Measurements from ENCODE around the gene STAT3.
"Not testable (repeated sequence)": the region's sequence is repeated elsewhere in the genome, so short reads cannot be mapped to it uniquely, and the experiment has no call there.

Gene STAT3

GRCh38 chr17:42423766-42424165 lies 35.5 kb upstream of the STAT3 start:
- H3K4me3 ChIP-seq (replicated peaks; ENCODE audit: low read depth, low read length): peak overlapping the region; percentile 82
- no peak for TF ChIP-seq CTCF (IDR thresholded peaks at IDR 0.05; ENCODE audit: low read depth, low read length, missing control alignments)
- DNase-seq (ENCODE audit: extremely low read depth, low read depth): no peak

DNA sequence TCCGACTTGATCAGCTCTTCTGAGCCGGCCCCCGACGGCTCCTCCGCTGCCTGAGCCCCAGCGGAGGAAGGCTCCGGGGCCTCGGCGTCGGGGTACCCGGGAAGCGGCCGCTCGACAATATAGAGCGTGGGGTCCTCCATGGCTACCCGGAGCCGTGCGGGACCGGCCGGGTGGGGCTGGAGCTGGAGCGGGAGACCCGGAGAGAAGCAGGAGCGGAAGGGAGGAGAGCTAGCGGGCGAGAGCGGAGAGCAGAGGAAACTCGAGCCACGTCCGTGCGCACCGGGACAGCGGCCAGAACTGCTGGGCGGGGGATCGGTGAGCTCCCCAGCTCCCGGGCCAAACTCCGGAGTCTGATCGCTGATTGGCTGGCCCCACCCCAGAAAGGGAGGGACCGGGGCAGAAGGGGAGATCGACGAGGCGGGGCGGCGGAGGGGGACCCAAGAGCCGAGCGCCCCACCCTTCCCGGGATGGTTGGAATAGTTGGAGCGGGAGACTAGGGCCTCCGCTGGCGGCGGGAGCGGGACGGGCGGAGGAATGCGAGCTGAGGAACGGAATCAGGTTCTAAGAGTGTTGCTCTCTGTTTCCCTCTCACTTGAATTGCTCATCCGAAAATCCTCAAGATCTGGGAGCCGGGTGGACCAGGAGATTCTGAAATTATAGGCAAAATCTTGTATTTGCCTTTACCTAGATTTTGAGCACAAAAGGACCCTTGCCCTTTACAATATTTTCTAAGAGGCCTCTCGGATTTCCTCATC lies 34.9 kb upstream of the STAT3 start, which contains the start of gene CAVIN1:
Gene CAVIN1, minus strand, starts transcription at position 299 of the 755 bp plus-strand sequence. Its CDS starts 159 bp downstream, at position 140.
- TF ChIP-seq CTCF (IDR thresholded peaks at IDR 0.05; ENCODE audit: low read depth, low read length, missing control alignments): no peak
- H3K4me3 ChIP-seq (replicated peaks; ENCODE audit: low read depth, low read length): peak within 1 kb of the TSS; percentile 82
- peak; percentile 85 for DNase-seq (ENCODE audit: extremely low read depth, low read depth)

GRCh38 chr17:42422412-42422957 lies 34.2 kb upstream of the STAT3 start:
- TF ChIP-seq CTCF (IDR thresholded peaks at IDR 0.05; ENCODE audit: low read depth, low read length, missing control alignments): no peak
- H3K4me3 ChIP-seq (replicated peaks; ENCODE audit: low read depth, low read length): peak overlapping the region; percentile 82
- DNase-seq (ENCODE audit: extremely low read depth, low read depth): no peak

- no peak for TF ChIP-seq CTCF (IDR thresholded peaks at IDR 0.05; ENCODE audit: low read depth, low read length, missing control alignments)
- peak overlapping the region; percentile 82 for H3K4me3 ChIP-seq (replicated peaks; ENCODE audit: low read depth, low read length)
- no peak for DNase-seq (ENCODE audit: extremely low read depth, low read depth)
These were observed 33.5 kb upstream of the STAT3 start for GRCh38 chr17:42421507-42422338.

- H3K4me3 ChIP-seq (replicated peaks; ENCODE audit: low read depth, low read length): peak overlapping the region; percentile 82
- TF ChIP-seq CTCF (IDR thresholded peaks at IDR 0.05; ENCODE audit: low read depth, low read length, missing control alignments): no peak
- no peak for DNase-seq (ENCODE audit: extremely low read depth, low read depth)
These were observed 32.9 kb upstream of the STAT3 start for GRCh38 chr17:42421136-42421506.

- not testable (repeated sequence) for DNase-seq (ENCODE audit: extremely low read depth, low read depth); H3K4me3 ChIP-seq (replicated peaks; ENCODE audit: low read depth, low read length)
These were observed 29.7 kb upstream of the STAT3 start for GRCh38 chr17:42417981-42418380.

Measured in HFF-Myc (cell line).